ENCODE measurements around the gene NUP93. TPM values are rescaled to one million over a fixed set of nuclear protein-coding genes. Genes with fewer than 3 reads are reported as not detected.
"Not testable (repeated sequence)": the region's sequence is repeated elsewhere in the genome, so short reads cannot be mapped to it uniquely, and the experiment has no call there.

NUP93 gene
- total RNA-seq, 2 donors from 2014 or later = 124 to 128 TPM

DNA sequence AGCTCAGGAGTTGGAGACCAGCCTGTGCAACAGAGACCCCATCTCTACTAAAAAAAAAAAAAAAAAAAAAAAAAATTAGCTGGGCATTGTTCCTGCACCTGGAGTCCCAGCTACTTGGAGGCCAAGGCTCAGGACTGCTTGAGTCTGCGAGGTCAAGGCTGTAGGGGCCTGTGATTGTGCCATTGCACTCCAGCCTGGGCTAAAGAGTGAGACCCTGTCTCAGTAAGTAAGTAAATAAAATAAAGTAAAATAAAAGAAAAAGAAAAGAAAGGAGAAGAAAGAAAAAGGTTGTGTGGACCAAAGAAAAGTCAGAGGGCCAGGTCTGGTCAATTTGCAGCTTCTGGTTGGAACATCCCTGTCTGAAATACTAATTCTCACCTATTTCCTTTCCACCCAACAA is 29.3 kb upstream of the NUP93 start:
- ATAC-seq = no peak
- H3K9me3 Mint-ChIP-seq = no peaks in the 10 kb centered on the region
- no peaks in the 10 kb centered on the region for H3K36me3 Mint-ChIP-seq
- H3K27ac Mint-ChIP-seq = no peak overlapping the region
- DNase-seq (ENCODE audit: low spot score in 2 of 2) = no peak

GRCh38 chr16:56701534-56701933 is 28.4 kb upstream of the NUP93 start:
- no peaks in the 10 kb centered on the region for H3K9me3 Mint-ChIP-seq
- ATAC-seq = no peak
- peak in 1 of 2 donors; percentile 25 for DNase-seq (ENCODE audit: low spot score in 2 of 2)
- H3K27ac Mint-ChIP-seq = peak overlapping the region; percentile 14 to 75
- H3K36me3 Mint-ChIP-seq = no peaks in the 10 kb centered on the region

DNA sequence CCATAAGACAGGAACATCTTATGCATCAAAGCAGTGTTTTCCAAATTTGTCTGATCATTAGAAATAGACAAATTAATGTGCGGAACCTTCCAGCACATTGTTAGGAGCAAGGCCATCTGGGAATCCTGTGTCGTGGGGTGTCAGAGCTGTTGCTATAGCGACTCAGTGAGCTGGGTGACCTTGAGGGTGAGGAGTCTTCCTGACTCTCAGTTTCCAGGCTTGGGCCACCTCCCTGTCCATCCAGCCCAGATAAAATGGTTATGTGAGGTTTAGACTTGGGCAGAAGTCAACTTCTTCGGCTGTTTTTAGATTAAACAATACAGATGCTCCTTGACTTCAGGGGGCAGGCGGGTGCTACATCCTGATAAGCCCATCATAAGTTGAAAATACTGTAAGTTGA is 27.1 kb upstream of the NUP93 start:
- Mint-ChIP-seq H3K9me3 (no peaks in the 10 kb centered on the region), H3K27ac (no peak overlapping the region), H3K36me3 (no peaks in the 10 kb centered on the region)
- DNase-seq (ENCODE audit: low spot score in 2 of 2) (peak in 1 of 2 donors; percentile 23), ATAC-seq (no peak)

- ATAC-seq = peak in 1 of 2 donors; percentile 60
- peak overlapping the region; percentile 53 to 89 for H3K27ac Mint-ChIP-seq
These were observed 21.1 kb upstream of the NUP93 start for GRCh38 chr16:56708525-56709442.

DNA sequence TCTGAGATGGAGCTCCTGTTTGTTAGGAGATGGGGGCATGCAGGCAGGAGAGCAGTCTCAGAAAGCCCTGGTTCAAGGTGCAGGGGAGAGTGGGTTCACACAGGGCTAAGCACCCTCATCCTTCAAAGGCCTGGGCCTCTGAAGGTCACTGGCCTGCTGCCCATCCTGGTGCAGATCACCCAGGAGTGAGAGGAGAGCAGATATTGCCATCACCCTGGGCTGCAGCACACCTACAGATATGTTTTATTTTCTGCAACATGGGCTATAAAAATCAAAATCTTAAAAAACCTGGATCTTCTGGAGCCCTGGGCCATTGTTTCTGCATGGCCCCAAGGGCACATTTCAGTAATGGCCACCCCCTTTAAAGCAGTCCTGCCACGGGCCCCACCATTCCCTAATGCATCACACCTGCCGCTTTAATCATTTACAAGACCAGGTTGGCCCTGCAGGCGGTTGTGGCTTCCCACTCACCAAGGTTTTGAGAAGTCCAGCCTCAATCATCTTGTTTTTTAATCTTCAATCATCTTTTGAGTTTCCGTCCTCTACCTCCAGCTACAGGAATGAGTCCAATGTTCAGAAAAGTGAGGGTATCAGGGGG is 20.4 kb upstream of the NUP93 start:
- ATAC-seq (peak in 1 of 2 donors; percentile 38), DNase-seq (ENCODE audit: low spot score in 2 of 2) (peak in 1 of 2 donors; percentile 44)
- Mint-ChIP-seq H3K36me3 (no peaks in the 10 kb centered on the region), H3K9me3 (no peaks in the 10 kb centered on the region), H3K27ac (peak overlapping the region in 1 of 2 donors; percentile 89)

More at GRCh38 chr16:56708525-56709442, 21.1 kb upstream of the NUP93 start:
- peak in 1 of 2 donors; percentile 49 for DNase-seq (ENCODE audit: low spot score in 2 of 2)
- no peaks in the 10 kb centered on the region for H3K9me3 Mint-ChIP-seq
- H3K36me3 Mint-ChIP-seq = no peaks in the 10 kb centered on the region

- Mint-ChIP-seq H3K9me3 (no peaks in the 10 kb centered on the region), H3K27ac (peak overlapping the region; percentile 50 to 89), H3K36me3 (no peaks in the 10 kb centered on the region)
- DNase-seq (ENCODE audit: low spot score in 2 of 2) (no peak), ATAC-seq (peak in 1 of 2 donors; percentile 34)
These were observed 19.7 kb upstream of the NUP93 start for GRCh38 chr16:56710181-56710737.

DNA sequence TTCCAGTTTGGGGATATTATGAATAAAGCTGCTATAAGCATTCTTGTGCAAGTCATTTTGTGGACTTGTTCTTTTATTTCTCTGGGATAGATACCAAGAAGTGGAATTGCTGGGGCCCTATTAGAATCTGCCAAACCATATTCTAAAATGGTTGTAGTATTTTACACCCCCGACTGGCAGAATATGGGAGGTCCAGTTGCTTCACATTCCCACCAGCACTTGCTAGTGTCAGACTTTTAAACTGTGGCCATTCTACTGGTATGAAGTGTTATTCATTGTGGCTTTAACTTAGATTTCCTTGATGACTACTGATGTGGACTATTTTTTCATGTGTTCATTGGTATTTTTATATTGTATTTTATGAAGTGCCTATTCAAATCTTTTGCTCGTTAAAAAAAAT is 18.1 kb upstream of the NUP93 start:
- H3K36me3 Mint-ChIP-seq = no peaks in the 10 kb centered on the region
- no peak overlapping the region for H3K27ac Mint-ChIP-seq
- H3K9me3 Mint-ChIP-seq = no peaks in the 10 kb centered on the region
- no peak for ATAC-seq
- DNase-seq (ENCODE audit: low spot score in 2 of 2) = no peak

DNA sequence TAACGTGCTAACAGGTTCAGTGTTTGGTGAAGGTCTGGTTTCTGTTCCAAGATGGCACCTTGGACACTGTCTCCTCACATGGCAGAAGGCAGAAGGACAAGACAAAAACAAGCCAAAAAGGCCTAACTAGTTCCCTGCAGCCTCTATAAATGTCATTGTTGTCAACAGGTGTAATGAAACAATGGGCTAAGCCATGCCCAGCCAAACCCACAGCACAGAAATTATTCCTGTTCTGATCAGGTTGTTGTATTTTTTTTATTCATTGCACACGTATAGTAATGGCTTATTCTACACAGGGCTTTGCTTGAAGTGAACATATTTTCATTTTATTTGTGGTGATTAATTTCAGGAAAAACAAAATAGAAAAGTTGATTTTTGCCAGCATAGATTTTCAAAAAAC is 16.1 kb upstream of the NUP93 start:
- no peaks in the 10 kb centered on the region for H3K36me3 Mint-ChIP-seq

GRCh38 chr16:56715126-56715525 is 14.8 kb upstream of the NUP93 start:
- H3K36me3 Mint-ChIP-seq = no peaks in the 10 kb centered on the region
- ATAC-seq = no peak
- H3K9me3 Mint-ChIP-seq = no peaks in the 10 kb centered on the region
- H3K27ac Mint-ChIP-seq = no peak overlapping the region
- DNase-seq (ENCODE audit: low spot score in 2 of 2) = no peak

More for the DNA sequence above, 16.1 kb upstream of the NUP93 start:
- Mint-ChIP-seq H3K27ac (no peak overlapping the region), H3K9me3 (no peaks in the 10 kb centered on the region)
- no peak for ATAC-seq
- DNase-seq (ENCODE audit: low spot score in 2 of 2) = no peak

DNA sequence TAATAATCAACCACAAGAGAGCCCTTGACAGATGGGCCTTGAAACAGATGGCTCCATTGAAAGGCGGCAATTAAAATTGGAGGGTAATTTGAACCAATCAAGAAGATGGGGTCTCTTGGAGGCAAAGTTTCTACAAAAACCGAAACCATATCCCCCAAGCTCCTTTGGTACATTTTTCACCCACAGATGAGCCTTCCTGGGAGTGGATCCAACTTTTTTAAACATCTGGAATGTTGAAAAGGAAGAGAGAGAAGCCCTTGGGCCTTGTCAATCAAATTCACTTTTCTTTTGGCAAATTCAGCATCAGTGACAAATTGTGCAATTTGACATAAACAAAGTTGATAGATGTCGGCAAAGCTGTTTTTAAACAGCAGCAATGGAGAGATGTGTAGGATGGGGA is 13.2 kb upstream of the NUP93 start:
- no peak for DNase-seq (ENCODE audit: low spot score in 2 of 2)
- H3K36me3 Mint-ChIP-seq = no peaks in the 10 kb centered on the region
- no peak overlapping the region for H3K27ac Mint-ChIP-seq
- ATAC-seq = no peak
- H3K9me3 Mint-ChIP-seq = no peaks in the 10 kb centered on the region

- not testable (repeated sequence) for DNase-seq (ENCODE audit: low spot score in 2 of 2); H3K36me3 Mint-ChIP-seq; ATAC-seq; H3K27ac Mint-ChIP-seq; H3K9me3 Mint-ChIP-seq
These were observed 12.4 kb upstream of the NUP93 start for GRCh38 chr16:56717532-56717931.

DNA sequence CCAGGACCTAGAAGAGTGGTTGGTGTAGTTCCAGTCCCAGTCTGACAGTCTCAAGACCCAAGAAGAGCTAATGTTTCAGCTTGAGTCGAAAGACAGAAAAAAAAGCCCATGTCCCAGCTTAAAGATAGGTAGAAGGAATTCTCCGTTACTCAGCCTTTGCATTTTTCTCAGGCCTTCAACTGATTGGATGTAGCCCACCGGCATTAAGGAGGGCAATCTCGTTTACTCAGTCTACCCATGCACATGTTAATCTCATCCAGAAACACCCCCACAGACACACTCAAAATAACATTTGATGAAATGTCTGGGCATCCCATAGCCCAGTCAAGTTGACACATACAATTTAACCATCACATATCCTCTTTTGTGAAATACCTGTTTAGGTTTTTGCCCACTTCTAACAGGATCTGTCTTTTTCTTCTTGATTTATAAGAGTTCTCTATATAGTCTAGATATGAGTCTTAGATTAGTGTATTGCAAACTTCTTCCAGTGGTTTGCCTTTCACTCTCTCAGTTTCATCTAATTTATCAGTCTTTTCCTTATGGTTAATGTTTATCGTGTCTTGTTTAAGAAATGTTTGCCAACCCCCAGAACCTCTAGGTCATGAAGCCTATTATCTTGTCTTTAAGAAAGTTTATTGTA is 7.6 kb upstream of the NUP93 start:
- no peak for DNase-seq (ENCODE audit: low spot score in 2 of 2)
- H3K27ac Mint-ChIP-seq = no peak overlapping the region
- H3K36me3 Mint-ChIP-seq = no peaks in the 10 kb centered on the region
- ATAC-seq = peak in 1 of 2 donors; percentile 70
- H3K9me3 Mint-ChIP-seq = no peaks in the 10 kb centered on the region

- ATAC-seq (no peak), DNase-seq (ENCODE audit: low spot score in 2 of 2) (no peak)
- Mint-ChIP-seq H3K36me3 (no peaks in the 10 kb centered on the region), H3K27ac (no peak overlapping the region), H3K9me3 (no peaks in the 10 kb centered on the region)
These were observed 5.7 kb upstream of the NUP93 start for GRCh38 chr16:56724191-56724590.

- Mint-ChIP-seq H3K36me3 (peaks cover 0 to 5% of the 10 kb centered on the region in 2 donors), H3K9me3 (no peaks in the 10 kb centered on the region), H3K27ac (no peak overlapping the region)
- no peak for DNase-seq (ENCODE audit: low spot score in 2 of 2)
- no peak for ATAC-seq
These were observed 3.6 kb upstream of the NUP93 start for GRCh38 chr16:56726283-56726682.

DNA sequence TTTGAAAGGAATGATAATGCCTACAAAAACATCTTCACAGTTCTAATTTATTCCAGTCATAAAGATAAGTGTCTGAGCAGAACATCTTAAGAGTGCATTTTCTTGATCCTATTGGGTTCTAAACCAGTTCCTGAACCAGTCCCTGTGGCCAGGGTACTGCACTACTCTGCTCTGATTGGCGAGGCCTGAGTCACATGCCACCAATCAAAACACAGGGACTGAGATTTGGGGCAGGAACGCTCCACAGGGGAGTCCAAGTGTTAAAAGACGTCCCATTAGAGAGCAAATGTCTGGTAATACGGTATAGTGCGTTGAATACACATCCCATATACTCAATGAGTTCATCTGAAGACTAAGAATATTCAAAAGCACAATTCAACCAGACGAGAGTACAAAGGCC is 3.0 kb upstream of the NUP93 start:
- no peak overlapping the region for H3K27ac Mint-ChIP-seq
- peaks cover 0 to 5% of the 10 kb centered on the region in 2 donors for H3K36me3 Mint-ChIP-seq
- no peaks in the 10 kb centered on the region for H3K9me3 Mint-ChIP-seq
- ATAC-seq (no peak), DNase-seq (ENCODE audit: low spot score in 2 of 2) (no peak)

- Mint-ChIP-seq H3K27ac (no peak overlapping the region), H3K36me3 (peaks cover 0 to 5% of the 10 kb centered on the region in 2 donors), H3K9me3 (no peaks in the 10 kb centered on the region)
- ATAC-seq (no peak), DNase-seq (ENCODE audit: low spot score in 2 of 2) (no peak)
These were observed 1.9 kb upstream of the NUP93 start for GRCh38 chr16:56728027-56728426.
